ENCODE measurements around the gene PHLPP1.

Gene PHLPP1

DNA sequence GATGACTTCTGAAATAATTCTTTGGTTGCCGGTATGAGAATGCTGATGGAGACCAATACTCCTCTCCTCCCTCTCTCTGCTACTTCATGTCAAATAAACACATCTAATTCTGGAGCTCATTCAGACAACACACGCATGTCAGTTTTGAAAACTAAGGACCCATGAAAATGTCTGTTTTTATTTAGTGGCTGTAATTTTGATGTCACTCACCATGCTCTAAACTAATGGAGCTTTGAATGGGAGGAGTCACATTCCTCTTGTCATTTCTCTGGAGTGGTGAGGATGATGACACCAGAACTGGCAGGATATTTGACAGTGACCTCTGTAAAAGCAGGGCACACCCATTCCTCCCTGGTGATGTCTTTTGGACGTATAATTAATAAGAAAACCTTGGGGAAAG lies 163.0 kb downstream of the PHLPP1 start:
- TF ChIP-seq, protein P1, sequence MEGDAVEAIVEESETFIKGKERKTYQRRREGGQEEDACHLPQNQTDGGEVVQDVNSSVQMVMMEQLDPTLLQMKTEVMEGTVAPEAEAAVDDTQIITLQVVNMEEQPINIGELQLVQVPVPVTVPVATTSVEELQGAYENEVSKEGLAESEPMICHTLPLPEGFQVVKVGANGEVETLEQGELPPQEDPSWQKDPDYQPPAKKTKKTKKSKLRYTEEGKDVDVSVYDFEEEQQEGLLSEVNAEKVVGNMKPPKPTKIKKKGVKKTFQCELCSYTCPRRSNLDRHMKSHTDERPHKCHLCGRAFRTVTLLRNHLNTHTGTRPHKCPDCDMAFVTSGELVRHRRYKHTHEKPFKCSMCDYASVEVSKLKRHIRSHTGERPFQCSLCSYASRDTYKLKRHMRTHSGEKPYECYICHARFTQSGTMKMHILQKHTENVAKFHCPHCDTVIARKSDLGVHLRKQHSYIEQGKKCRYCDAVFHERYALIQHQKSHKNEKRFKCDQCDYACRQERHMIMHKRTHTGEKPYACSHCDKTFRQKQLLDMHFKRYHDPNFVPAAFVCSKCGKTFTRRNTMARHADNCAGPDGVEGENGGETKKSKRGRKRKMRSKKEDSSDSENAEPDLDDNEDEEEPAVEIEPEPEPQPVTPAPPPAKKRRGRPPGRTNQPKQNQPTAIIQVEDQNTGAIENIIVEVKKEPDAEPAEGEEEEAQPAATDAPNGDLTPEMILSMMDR (IDR thresholded peaks at IDR 0.05; ENCODE audit: insufficient read depth, low read depth, low read length, missing control alignments), result no peak
- no peak for DNase-seq (ENCODE audit: low read depth)
- no peak overlapping the region for H3K4me3 ChIP-seq (ENCODE audit: low read length)

DNA sequence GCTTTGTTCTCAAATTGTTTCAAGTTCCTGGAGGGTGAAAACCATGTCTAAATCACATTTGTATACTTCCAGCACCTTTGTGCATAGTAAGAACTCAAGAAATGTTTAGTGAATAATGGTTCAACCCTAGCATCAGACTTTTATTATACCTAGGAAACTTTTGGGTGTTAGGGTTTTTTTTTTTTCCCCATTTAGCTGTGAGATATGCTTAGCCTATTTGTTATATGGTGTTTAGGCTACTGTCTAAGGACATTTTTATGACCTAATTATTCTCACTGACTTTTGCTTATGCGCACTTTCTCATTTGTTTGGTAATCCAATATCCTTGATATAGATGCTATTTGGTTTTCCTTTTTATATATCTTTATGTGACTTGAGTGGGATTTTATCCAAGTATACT lies 164.7 kb downstream of the PHLPP1 start:
- TF ChIP-seq, protein P1 (IDR thresholded peaks at IDR 0.05; ENCODE audit: insufficient read depth, low read depth, low read length, missing control alignments), result no peak
- H3K4me3 ChIP-seq (ENCODE audit: low read length), result no peak overlapping the region
- no peak for DNase-seq (ENCODE audit: low read depth)

DNA sequence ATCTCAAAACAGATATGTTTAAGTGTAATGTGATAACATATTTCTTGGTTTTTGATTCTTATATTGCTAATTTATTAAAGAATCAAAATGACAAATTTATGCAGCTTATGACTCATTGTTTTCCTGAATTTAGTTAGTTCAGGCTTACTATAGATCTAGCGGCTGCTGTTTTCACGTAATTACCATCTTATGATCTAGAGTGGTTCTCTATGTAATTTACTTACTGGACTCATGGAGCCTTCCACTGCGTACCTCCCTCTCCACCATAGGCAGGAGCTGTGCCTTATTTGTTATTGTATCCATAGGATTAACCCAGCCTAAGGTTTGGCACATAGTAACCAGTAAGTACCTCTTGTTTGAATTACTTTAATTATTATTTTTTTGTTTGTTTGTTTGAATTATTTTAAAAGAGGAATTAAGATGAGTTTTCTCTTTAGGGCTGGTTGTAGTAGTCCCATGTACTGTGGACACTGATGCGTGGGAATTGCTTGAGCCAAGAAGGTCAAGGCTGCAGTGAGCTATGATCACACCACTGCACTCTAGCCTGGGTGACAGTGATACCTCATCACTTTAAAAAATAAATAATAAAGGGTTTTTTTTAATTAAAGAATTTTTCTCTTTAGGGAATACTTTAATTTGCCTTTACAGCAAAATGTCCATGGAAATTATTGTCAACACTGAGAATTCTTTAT lies 165.5 kb downstream of the PHLPP1 start:
- no peak for DNase-seq (ENCODE audit: low read depth)
- H3K4me3 ChIP-seq (ENCODE audit: low read length), result no peak overlapping the region
- TF ChIP-seq, protein P1 (IDR thresholded peaks at IDR 0.05; ENCODE audit: insufficient read depth, low read depth, low read length, missing control alignments), result no peak

DNA sequence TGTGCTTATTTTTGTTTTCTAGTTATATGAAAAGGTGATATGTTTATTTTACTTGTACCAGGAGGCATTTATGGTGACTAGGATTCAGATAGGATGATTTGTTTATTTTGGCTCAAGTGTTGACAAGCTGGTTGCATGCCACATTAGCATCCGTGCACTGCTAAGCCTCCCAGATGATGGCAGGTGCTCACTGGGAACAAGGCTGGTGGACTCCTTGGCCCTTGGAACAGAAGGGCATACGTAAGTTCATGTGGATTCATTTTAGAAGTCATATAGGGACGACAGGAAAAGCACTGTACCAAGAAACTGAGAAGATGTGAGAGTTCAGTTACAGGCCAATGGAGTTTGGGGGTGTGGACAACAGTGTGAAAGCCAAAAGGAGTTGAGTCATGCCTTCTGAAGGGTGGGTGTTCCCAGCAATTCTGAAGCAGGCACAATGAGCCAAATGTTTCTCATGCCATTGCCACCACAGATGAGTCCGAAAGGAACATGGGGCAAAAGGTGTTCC lies 166.2 kb downstream of the PHLPP1 start:
- DNase-seq (ENCODE audit: low read depth), result peak; percentile 88
- no peak overlapping the region for H3K4me3 ChIP-seq (ENCODE audit: low read length)

DNA sequence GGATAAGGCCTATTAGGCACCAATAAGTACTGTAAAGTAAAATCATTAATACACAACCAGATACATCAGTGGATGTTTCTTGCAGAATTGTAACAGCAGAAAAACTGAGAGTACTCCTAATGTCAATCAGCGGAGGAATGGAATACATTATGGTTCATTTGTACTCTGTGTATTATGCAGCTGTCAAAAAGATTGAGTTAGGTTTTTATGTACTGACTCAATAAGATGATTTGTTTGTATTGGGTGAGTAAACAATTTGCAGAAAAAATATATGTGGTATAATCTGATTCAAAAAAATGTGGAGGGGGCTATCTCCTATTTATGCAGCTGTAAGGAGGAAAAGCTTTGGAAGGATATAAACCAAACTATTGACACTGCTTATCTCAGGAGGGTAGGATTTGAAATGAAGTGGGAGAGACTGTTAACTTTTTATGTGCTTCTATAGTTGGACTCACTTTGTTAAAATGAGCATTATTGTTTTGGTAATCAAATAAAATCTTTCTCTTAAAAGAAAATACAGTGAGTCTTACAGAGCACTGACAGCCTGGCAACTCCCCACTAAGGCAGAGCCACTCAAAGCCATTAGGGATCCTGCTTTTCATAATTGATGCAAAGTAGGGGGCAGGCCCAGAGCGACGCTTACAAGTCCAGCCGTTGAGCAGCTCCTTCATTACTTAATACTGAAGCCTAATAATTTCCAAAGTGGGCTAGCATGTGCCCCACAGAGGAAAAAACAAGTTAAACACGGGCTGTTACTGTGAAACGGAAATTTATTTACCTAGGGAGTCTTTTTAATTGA lies 168.8 kb downstream of the PHLPP1 start:
- no peak for DNase-seq (ENCODE audit: low read depth)
- no peak overlapping the region for H3K4me3 ChIP-seq (ENCODE audit: low read length)
- TF ChIP-seq, protein P1 (IDR thresholded peaks at IDR 0.05; ENCODE audit: insufficient read depth, low read depth, low read length, missing control alignments), result no peak

More for the DNA sequence above, 166.2 kb downstream of the PHLPP1 start:
- TF ChIP-seq, protein P1 (IDR thresholded peaks at IDR 0.05; ENCODE audit: insufficient read depth, low read depth, low read length, missing control alignments), result no peak

DNA sequence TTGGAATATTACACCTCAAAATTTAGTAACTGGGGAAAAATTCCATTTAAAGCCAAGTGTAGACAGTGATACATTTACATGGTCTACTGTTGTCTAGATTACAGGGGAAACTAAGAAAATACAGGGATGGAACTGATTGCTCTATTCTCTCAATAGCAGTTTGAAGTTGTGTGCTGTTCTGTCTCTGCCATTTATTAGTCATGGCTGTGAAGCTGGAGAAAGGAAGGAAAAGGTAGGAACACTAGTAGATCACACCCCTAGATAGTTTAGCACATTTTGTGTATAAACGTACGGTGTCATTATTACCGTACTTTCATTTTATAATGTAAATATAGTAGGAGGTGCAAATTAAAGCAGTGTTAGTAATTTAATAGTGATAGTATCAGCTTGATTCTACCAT lies 170.5 kb downstream of the PHLPP1 start:
- TF ChIP-seq, protein P1 (IDR thresholded peaks at IDR 0.05; ENCODE audit: insufficient read depth, low read depth, low read length, missing control alignments), result no peak
- no peak overlapping the region for H3K4me3 ChIP-seq (ENCODE audit: low read length)
- no peak for DNase-seq (ENCODE audit: low read depth)
